IPS-NIHi7 (cell line): ENCODE measurements around the gene FAM171A2.

Experiments
- DNase-seq: peaks from one replicate; pipeline ENCODE4 v3.0.0; 2012; ENCODE audit warnings: mixed read lengths; ENCODE audit errors: extremely low spot score

FAM171A2 gene

DNA sequence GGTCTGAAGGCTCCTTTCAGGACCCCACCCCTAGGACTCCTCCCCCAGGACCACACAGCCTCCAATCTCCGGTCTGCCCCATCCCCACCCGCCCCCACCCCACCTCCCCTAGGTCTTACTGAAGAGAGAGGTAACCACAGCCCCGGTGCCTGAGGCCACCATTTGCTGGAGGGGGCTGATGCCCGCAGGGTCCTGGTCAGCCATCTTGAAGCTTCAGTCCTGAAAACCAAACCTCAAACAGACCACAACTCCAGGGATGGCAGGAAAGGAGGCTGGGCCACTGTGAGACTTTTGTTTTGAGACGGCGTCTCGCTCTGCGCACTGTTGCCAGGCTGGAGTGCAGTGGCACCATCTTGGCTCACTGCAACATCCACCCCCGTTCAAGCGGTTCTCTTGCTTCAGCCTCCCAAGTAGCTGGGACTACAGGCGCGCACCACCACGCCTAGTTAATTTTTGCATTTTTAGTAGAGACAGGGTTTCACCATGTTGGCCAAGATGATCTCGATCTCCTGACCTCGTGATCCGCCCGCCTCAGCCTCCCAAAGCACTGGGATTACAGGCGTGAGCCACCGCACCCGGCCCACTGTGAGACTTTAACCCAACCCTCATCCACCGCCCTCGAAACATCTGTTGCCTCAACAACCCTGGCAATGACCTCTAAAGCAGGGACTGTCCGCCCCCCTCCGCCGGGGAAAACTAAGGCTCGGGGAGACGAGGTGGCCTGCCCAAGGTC lies 40.1 kb downstream of the FAM171A2 start:
- no peak for DNase-seq

DNA sequence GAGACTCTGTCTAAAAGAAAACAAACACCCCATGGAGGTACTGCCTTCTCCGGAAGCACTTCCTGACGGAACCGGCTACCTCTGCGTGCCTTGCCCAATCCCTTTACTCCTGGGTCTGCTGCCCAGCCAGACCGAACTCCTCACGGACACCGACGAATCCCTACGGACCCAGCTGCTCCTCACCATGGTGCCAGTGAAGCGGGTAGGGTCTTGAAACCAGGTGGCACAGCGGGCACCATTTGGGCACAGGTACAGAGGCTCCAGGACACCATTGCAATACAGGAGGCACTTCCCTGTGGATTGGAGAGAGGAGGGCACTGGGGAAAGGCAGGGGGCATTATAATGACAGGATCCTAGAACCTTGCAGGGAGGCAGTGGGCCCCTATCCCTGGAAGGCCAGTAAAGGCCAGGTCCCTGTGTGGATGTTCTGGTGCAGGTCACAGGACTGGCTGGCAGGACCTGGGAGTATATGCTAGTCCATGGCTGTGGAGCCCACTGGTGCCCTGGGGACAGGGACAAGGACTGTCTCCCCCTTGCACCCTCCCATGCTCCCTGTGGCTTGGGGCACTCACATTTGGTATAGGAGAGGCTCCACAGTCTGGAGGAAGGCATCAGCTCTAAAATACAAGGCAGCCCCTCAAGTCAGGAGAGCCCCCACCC lies 41.3 kb downstream of the FAM171A2 start:
- no peak for DNase-seq

DNA sequence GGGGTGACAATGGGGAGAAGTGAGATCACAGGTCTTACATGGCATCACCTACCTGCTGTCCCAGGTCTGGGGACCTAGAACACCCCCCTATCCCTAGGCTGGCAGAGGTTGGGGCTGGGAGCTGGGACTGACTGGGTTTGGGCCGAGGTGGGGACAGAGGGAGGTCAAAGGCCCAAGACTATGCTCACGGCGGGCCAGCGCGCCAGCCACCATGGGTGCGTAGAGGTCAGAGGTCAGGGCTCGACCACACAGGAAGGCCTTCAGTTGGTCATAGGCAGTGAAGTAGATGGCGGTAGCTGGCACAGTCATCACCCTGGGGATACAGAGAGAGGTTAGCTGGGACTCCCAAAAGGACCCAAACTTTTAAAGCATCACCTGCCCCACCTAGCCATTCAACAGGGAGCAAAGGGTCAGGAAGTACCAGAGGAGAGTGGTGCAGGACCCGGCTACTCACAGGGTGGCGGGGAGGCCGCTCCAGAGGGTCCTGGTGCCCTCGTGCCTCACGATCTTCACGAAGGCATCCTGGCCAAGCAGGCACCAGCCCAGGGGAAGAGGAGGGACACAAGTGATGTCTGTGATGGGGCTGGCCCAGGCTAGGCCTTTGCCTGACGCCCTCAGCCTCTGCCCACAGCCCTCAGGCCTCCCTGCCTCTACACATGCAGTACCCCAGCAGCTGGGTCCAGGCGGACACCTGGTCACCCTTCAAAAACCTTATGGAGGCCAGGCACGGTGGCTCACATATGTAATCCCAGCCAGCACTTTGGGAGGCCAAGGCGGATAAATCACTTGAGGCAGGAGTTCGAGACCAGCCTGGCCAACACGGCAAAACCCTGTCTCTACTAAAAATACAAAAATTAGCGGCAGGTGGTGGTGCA lies 42.2 kb downstream of the FAM171A2 start:
- DNase-seq = no peak

DNA sequence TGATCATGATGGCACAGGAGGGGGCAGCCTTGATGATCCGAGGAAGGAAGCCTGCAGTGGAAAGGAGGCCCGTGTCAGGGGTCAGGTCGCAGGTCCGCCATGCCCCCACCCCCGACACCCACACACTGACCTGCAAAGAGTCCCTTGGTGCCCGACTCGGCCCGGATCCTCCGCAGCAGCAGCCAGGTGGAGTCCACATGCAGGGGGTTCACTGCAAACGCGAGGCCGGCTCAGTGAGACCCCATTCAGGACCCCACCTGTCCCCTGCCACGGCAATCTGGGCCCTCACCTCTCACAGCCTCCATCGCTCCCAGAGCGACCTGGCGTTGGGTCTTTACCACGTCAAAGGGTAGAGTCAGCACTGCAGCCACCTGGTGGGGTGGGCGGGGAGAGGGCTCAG lies 43.6 kb downstream of the FAM171A2 start:
- no peak for DNase-seq

DNA sequence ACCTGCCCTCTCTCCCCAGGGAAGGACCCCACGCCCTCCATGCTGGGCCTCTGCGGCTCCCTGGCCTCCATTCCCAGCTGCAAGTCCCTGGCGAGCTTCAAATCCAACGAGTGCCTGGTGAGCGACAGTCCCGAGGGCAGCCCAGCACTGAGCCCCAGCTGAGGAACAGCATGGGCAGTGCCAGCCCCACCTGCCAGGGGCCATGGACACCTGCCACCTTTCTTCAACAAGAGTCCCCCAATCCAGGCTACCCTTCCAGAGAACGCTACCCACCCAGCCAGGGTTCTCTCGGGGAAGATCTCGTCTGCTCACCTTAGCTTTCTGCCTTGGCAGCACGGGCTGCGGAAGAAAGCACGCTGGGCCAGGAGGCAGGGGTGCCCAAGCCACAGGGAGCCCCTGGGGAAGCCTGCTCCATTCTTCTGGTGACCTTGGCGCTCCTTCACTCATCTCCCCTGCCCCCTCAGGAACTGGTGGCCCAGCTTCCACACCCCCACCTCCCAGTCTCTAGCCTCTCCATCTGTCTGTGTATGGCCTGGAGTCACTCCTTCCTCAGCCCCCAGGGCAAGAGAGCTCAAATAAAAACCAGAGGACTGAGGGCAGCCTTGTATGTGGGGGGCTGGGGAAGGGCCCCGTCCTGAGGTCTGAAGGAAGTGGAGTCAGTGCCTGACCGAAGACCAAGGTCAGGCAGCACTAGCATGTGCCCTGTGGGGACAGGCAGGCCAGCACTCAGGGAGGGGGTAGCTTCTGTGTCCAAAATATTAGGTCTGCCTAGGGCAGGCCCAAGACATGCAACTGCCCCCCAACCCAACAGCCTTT lies 45.4 kb downstream of the FAM171A2 start:
- no peak for DNase-seq

DNA sequence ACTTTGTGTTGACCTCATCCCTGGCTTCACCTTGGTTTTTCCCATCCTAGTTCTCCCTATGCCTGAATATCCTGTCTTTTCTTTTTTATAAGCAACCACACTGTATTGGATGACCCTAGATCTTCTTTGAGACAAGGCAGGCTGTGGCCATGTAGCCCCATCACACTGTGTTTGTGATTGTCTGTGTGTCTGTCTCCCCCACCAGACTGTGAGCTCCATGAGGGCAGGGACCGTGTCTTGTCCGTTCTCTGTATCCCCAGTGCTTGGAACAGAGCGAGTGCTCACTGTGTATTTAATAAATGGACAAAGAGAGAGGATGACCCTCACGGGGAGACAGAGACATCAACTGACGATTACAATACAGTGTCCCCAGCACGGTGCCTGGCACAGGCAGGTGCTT lies 46.1 kb downstream of the FAM171A2 start:
- DNase-seq = no peak

DNA sequence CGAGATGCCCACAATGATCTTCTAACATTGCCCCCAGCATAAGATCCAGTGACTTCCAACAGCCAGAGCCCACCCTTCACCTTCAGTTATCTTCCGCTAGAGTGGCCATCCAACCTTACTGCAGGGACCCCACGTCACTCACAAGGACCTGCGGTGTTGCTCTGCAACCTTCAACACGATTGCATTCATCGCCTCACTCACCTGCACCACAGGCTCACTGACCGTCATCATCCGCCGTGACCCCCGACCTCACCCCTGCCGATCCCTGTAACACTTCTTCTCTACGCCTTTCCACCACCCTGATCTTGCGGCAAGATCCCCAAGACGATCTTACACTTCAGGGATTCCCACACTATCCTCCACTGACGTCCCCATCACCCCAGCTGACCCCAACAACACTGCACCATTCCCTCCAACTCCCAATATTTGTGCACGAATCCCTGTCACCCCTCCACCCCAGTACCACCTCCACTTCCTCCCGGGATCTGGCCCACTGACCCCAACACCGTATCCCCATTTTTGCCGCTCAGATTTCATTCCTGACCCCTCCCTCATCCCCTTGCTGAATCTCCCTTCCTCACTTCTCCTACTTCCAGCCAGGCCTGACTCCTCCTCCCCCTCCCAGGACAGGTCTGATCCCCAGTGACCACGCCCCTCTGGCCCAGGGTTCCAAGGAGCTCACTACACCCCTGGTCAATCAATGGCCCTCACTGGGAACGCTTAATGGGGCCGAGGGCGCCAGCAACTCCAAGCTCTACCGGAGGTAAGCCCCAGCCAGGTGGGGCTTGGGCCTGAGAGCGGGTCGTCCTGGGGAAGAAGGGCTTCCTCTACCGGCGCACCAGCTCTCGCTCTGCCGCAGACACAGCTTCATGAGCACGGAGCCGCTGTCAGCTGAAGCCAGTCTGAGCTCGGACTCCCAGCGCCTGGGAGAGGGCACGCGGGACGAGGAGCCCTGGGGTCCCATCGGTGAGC lies 47.6 kb downstream of the FAM171A2 start:
- peak; percentile 92 for DNase-seq

DNA sequence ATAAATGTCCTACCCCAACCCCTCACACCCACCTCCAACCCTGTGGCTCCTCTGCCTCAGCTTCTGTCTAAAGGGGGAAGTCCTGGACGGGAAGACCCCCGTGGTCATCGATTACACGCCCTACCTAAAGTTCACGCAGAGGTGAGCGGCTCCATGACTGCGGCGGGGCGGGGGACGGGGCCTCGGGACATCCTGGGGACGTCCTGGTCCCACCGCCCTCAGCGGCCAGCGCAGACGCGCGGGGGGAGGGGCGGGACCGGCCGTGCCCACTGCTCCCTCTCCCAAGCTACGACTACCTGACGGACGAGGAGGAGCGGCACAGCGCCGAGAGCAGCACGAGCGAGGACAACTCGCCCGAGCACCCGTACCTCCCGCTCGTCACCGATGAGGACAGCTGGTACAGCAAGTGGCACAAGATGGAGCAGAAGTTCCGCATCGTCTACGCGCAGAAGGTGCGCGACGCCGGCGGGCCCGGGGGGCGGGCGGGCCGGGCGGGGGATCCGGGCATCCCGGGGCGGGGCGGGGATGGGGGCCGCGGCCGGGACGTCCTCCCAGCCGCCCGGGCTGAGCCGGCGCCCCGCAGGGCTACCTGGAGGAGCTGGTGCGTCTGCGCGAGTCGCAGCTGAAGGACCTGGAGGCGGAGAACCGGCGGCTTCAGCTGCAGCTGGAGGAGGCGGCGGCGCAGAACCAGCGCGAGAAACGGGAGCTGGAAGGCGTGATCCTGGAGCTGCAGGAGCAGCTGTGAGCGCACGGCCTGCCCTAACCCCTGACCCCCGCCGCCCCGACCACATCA lies 48.6 kb downstream of the FAM171A2 start:
- peak; percentile 81 for DNase-seq

DNA sequence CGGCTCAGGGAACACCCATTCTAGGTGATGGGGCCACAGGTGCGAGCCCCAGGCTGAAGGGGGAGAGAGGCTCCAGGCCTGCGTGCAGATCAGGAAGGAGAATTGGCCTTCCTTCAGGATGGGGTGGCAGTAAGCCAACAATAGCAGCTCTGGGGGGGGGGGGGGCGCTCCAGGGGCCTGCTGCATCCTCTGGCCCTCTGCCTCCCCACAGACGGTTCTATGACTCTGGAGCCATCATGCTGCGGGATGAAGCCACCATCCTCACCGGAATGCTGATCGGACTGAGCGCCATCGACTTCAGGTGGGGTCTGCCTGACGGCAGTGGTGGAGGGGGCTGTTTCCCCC lies 49.2 kb downstream of the FAM171A2 start:
- no peak for DNase-seq

DNA sequence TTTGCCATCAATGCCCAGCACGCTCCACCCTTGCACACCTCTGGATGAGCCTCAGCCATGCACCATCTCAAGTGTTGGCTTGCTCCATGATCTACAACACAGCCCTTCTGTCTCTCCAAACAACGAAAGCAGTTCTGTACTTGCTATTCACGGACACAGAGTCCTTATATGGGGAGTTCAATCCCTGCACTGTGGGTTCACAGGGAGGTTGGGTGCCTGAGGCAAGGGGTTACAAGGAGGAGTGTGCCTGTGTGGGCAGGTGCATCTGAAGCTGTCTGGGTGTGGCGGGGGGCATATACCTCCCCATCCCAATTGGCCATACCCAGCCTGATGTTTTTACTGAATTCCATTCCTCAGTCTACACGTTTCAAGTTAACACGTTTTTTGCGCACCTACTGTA lies 49.6 kb downstream of the FAM171A2 start:
- DNase-seq = no peak

DNA sequence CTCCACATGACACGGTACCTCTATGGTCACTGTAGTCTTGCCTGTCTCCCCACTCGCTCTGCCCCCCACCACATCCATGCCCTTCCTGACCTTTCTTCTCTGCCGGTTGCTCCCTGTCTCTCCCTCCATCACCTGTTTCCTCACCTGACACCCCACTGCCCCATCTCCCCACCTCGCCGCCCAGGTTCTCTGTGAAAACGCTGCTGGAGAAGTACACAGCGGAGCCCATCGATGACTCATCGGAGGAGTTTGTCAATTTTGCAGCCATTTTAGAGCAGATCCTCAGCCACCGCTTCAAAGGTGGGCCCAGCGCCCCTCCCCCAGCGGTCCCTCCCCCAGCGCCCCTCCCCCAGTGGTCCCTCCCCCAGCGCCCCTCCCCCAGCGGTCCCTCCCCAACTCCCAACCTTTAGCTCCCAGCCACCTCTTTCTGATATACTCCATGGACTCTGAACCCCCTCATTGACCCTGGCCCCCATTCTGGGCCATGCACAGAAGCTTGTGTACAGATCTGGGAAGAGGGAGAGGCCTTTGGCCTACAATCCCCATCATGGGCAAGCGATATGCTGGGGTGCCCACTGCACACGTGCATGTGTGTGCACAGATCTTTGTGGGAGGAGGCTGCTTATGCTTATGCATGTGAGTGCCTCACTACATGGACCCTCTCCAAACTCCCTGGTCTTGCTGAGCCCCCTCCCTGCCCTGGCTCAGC lies 51.1 kb downstream of the FAM171A2 start:
- DNase-seq = no peak

DNA sequence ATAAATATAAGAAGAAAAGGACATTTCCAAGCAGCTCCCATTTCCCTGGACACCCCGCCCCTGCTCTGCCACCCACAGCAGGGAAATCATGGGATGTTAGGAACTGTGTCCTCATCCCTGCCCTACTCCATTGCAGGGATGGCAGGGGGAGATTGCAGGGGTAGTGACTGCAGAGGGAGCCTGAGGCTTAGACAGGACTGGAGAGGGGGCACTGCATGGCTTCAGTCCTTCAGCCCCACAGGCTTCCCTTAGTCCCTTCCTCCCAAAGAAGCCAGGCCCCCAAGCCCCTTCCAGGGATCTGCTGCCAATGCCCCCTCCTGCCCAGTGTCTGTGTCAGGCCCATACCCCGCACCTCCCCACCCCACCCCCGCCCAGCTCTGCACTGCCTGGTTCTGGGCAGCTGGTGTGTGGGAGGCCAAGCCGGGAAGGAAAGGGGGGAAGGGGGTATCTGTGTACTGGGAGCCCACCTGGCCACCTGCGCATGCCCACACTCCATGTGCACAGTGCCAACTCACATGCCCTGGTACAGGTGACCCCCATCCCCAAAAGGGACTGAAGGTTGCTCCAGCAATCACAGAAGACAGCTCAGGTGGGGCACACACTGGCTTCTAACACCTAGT lies 52.0 kb downstream of the FAM171A2 start:
- no peak for DNase-seq

DNA sequence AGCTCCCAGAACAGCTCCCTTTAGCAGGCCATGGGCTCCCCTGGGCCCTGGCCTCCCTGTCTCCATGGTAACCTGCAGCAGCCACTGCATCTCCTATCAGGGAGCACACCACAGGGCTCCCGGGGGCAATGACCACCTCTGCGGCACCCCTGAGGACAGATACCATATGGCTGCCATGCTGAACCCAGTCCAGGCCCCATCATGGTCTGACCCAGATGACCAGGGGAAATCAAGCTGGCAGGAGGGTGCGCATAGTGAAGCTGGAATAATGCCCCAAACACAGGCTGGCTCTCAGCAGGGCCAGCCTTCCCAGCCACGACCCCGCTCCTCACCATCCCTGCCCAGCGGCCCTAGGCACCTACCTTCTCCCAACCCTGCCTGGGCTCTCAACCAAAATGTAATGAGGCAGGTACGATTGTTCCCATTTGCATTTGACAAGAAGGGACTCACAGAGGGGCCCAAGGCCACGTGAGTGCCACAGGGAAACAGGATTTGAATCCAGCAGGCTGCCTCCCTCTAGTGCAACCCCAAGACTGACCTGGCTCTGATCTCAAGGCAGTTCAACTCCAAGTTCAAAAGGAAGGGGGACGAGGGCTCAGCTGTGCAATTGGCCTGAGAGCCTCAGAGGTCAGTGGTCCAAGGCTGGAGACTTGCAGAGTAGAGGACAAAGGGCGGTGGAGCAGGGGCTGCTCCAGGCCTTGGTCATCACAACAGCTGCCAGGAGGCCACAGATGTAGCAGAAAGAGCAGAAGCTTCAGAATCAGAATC lies 52.9 kb downstream of the FAM171A2 start:
- no peak for DNase-seq

DNA sequence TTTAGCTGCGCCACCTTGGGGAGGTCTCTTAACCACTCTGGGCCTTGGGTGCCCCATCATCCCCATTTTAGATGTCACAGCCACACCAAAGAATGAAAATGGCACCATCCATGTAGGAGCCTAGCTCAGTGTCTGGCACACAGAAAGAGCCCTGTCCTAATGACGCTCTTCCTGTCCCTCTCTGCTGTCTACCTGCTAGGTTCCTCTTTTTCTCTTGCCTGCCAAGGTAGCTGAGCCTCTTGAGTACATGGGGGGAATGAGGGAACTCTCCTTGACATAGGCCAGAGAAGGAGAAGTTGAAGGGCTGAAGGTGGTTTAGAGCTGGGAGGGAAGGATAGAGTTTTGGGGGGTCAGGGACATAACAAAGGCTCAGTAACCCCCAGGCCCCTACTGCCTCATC lies 53.5 kb downstream of the FAM171A2 start:
- no peak for DNase-seq

DNA sequence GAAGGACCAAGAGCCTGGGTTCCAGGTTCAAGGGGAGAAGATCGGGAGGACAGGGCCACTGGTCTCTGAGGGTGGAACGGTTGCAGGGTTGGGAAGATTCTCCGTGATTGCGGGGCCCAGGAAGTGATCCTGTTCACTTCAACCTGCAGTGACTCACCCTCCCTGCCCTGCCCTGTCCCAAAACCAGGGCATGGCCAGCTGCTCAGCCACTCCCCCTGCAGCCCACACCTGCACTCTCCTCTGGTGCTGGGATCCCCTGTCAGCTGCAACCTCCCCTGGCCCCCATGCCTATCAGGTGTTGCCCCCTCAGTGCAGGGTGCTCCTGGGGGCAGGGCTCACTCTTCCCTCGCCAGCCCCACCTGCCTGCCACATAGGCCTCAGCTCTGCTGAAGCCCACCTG lies 54.2 kb downstream of the FAM171A2 start:
- no peak for DNase-seq

DNA sequence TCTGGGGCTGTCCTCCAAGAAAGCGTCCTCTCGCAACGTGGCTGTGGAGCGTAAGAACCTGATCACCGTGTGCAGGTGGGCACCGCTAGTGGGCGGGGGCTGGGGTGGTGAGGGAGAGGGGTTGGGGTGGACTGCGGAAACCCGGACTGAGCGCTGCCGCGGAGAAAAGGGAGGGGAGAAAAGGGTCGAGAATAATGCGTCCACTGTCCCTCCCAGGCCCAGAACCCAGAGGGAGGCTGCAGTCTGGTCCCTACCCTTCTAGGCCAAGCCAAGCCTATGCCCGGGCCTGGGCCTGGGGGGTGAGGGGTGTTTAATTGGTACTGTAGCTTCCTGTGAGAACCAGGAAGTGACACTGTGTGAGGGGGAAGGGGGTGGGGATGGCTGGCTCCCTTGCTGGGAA lies 54.8 kb downstream of the FAM171A2 start:
- no peak for DNase-seq

DNA sequence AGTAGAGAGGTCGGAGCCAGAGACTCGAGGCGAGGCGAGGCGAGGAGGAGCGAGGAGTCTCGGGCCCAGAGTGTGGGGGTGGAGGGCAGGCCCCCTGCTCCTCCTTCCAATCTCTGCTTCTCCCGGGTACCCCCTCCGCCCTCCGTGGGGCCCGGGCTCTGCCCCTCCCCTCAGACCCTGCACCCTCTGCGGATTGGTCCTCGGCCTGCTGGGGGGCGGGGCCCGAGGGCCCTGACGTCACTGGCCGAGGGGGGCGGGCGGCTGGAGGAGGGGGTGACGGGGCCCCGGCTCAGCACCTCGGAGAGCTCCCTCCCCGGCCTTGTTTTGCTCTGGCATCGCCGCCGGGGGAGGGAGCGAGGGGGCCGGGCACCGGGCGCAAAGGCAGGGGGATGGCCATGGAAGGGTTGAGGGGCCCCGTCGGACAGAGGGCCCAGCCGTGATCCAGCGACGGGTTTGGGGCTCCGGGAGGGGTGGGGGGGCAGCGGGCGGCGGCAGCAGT lies 55.3 kb downstream of the FAM171A2 start, which contains the start of gene RUNDC3A:
RUNDC3A (plus strand) TSS at position 282 of the 499 bp plus-strand sequence. CDS start 232 bp downstream, outside the sequence.
- peak; percentile 99 for DNase-seq
